Measurements from ENCODE around the gene COPG1.
A peak's percentile ranks its signal among the peaks of the same experiment; 100 is the strongest.

DNA sequence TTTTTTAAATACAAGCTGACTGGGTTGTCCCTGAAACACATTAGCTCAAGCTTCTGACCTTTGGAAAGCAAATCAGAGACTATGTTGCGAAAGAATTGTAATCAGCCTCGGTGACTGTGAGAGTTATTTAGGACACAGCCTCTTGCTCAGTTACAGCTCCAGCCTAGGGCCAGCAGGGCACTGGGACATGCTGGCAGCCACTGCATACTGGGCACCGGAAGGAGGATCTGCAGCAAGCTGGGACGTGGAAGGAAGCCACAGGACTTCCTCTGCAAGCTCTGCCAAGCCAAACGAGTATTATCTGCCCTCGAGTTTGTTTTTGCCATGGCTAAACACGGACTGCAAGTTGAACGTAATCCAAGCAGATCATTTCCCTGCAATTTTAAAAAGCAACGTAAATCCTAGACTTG, 24.4 kb upstream of the COPG1 start:
- TF ChIP-seq CTCF (IDR thresholded peaks at IDR 0.05) = peak in 3 of 6 experiments; percentile 14 to 46 (median 35)
- TF ChIP-seq POLR2A (IDR thresholded peaks at IDR 0.05) = peak in 1 of 4 donors; percentile 65
- peak; percentile 88 to 89 for TF ChIP-seq POLR2AphosphoS5 (IDR thresholded peaks at IDR 0.05)
- peak in 1 of 4 donors; percentile 53 for TF ChIP-seq EP300 (IDR thresholded peaks at IDR 0.05)

Measured in upper lobe of left lung (tissue), 4 donors.